Activated T-cell treated with anti-CD3 and anti-CD28 coated beads, Interleukin-2, amount 50 U/mL, for 48 hours (primary cell): ENCODE measurements around the gene C20orf144.
A peak's percentile ranks its signal among the peaks of the same experiment; 100 is the strongest.

Experiments used
- DNase-seq, 2 experiments: peaks; one replicate each; pipeline ENCODE4 v3.0.0-alpha.2; 2020

Gene C20orf144

GRCh38 chr20:33677991-33678702 lies 16.0 kb downstream of the C20orf144 start:
- peak in 1 of 2 experiments; percentile 20 for DNase-seq

DNA sequence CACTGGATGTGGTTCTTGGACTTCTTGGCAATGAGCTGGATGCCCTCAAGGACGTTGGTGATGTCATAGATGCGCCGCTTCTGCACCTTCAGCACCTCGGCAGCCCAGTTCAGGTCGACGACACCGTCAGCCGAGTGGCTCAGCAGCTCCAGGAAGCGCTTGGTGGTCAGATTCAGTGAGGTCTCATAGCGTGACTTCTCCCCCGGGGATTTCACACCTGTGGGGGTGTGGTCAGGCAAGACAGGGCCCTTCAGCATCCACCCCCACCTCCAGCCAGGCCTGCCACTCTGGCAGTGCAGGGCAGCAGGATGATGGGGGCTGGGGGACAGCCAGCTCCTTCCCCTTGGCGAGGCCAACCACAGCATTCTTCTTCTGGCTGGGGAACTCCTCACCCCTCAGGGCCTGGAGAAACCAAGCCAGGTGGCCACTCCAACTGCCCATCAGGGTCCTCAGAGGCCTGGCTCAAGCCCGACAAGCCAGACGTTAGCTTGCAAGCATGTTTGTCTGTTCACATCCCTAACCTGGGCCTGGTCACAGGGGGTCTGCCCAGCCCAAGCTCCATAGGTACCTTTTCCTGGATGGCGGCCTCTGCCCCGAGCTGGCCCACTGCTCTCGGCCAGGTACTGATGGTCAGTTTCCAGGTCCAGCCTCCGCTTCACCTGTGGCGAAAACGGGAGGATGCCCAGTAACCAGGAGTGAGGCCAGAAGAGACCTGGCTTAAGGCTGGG lies 17.8 kb downstream of the C20orf144 start:
- DNase-seq = peak; percentile 65 to 70

- no peak for DNase-seq
These were observed 18.6 kb downstream of the C20orf144 start for GRCh38 chr20:33680686-33681085.

GRCh38 chr20:33681288-33681687 lies 19.2 kb downstream of the C20orf144 start:
- no peak for DNase-seq

- DNase-seq = peak in 1 of 2 experiments; percentile 46
These were observed 19.7 kb downstream of the C20orf144 start for GRCh38 chr20:33681728-33682353.

DNA sequence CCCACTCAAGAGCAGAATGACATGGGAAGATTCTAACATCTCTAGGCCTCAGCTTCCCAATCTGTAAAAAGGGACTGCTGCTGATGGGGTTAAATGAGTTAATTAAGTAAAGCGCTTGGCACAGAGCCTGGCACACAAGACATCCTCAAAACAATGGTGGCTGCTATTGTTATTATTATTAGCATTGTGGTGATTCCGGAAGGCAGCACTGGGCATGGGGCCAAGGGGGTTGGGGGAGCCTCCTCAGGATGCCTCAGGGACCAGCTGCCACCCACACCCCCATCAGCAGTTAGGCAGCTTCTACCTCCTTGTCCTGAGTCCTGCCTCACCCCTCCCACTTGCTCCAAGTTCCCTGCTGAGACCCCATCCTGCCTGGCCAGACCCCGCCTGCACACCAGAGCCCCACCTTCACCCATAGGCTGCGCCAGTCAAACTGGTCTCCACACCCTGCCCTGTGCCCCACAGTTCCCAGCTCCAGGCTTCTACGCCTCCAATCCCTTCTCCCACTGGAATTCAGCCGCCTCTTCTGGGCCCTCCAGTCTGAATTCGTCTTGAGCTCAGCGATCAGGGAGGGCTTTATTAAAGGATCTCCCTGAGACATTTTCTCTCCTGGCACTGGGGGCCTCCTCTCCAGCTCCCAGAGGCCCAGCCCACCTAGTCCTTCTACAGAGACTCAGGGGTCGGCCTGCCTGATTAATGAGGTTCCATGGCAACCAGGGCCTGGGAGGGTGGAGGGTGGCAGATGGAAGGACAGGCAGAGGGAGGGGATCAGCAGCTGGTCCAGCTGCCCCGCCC lies 22.6 kb downstream of the C20orf144 start:
- peak in 1 of 2 experiments; percentile 24 for DNase-seq

GRCh38 chr20:33685328-33686099 lies 23.4 kb downstream of the C20orf144 start:
- peak; percentile 81 to 84 for DNase-seq

DNA sequence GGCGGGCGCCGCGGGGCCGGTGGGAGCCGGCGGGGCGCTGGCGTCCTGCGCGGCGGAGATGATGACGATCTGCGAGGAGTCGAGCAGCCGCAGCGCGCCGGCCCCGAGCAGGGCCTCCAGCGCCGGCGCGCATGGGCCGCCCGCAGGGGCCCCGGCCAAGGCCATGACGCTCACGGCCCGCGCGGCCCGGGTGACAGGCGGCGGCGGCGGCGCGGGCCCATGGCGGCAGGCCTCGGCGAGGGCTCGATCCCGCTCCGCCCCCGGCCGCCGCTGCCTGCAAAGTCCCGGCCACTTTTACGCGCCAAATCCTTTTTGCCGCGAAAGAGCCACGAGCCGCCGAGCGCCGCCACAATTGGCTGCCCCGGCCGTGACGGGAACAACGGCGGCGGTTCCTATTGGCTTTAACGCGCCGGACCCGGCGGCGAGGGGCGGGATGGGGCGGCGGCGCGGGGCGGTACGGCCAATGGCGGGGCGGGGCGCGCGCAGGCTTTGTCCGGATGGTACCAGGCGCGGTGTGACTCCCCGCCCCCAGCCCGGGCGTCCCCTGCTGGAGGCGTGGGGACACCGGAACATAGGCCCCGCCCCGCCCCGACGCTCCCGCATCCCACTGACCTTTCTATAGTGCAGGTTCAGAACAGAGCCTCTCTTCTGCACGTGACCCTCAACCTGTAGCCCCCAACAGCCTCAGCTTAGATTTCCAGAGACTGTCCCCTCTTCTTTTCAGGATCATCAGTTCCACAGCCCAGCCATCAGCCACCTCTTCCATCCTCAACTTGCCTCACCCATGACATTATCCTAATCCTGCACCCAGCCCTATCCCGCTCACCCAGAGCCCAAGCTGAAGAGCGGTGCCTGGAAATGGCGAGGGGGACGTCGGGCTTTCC lies 24.2 kb downstream of the C20orf144 start, which contains the start of gene E2F1:
TSS of gene E2F1 (minus strand) at position 286 of the 884 bp plus-strand sequence. CDS start at position 165, 121 bp downstream.
- peak; percentile 98 to 99 for DNase-seq

DNA sequence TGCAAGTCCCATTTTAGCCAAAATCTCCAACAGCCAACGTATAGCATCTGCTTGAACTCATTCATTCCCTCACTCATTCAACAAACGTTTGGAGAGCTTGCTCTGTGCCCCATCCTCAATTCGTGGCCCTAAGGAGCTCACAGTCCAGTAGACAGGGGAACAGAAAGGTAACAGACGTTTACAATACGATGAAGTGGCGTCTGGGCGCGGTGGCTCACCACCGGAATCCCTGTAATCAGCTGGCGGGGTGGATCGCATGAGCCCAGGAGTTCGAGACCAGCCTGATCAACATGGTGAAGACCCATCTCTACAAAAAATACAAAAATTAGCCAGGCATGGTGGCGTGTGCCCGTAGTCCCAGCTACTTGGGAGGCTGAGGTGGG lies 24.8 kb downstream of the C20orf144 start:
- DNase-seq = no peak

DNA sequence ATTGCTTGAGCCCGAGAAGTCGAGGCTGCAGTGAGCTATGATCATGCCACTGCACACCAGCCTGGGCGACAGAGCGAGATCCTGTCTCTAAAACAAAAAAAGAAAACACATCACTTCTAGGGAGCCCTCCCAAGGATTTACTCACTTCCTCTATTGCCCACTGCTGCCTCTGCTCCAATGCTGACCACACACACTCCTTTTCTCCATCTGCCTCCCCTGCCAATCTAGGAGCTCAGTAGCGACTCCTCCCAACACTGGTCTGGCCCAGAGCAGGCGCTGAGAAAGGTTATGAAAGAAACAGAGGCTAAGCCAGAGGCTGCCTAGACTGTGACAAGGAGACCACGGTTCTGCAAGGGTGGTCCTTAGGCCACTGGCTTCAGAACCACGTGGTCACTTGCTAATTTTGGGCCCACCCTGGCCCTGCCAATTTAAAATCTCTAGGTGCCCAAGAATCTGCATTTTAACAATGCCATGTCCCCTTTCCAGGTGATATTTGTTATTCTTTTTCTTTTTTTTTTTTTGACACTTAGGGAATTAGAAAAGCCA lies 25.3 kb downstream of the C20orf144 start:
- peak in 1 of 2 experiments; percentile 19 for DNase-seq

DNA sequence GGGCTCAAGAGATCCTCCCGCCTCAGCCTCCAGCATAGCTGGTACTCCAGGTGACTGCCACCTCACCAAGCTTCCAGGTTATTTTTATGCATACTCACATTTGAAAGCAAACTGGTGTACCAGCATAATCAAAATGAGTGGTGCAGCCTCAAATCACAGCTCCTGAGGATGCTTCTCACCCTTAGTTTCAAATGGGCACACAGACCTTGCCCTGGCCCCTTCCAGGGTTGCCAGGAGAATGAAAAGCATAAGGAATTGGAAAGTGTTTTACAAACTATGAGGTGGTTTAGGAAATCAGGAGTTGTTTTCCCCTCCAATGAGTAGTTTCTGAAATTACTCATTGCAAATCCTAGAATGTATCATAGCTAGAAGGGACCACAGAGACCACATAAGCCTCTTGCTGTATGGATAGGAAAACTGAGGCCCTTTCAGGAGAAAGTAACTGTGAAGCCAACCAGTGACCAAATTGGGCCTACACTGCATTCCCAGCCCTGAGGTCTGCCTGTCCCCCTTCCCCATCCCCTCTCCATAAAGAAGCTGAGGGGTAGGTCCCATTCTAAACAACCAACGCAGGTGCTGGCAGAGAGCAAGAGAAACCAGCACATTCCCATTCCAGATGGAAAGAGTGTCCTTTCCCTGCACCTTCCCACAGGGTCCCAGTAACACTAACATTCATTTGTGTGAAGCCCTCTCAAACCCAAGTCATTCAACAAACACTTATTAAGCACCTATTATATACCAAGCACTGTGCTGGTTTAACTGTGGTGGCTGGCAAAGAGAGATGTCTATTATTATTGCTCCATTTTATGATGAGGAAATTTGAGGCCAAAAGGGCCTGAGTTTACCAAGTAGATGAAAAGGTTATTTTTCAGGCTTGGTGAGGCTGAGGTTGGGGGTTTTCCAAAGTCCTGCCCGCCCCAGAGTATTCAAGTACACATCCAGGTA lies 26.1 kb downstream of the C20orf144 start:
- DNase-seq = peak in 1 of 2 experiments; percentile 44

DNA sequence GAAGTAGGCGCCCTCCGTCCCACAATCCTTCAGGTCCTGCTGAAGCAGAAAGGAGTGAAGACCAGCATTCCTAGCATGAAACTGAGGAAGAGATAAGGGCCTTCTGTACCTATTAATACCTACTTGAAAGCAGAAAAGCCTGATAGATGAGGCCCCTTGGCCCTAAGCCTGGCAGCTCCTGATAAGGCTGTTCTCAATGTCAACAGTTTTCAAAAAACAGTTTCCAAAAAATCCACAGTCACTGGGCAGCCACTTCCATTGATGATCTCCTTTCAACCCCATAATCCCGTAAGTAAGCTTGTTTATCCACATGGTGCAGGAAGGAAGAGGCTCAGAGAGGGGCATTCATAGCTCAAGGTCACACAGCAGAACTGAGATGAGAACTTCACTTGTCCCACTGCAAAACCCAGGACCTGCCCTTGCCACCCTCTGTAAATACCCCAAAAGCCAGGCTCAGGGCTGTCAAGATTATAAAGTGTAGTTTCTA lies 26.9 kb downstream of the C20orf144 start:
- DNase-seq = no peak

DNA sequence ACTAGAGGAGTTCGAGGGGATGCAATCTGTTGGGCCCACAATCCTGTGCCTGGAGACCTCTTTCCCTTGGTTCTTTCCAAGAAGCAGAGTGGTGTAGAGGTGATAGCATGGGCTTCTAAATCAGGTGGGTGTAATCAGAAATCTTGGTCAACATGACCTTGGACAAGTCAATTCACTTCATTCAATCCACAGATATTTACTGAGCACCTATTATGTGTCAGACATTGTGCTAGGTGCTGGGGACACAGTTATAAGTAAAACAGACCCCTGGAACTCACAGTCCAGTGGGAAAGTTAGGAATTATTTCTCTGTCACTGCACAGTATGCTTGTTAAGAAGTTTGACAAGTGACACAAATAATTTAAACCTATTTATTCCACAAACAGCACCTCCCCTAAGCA lies 27.4 kb downstream of the C20orf144 start:
- DNase-seq = no peak

GRCh38 chr20:33689973-33690372 lies 27.8 kb downstream of the C20orf144 start:
- DNase-seq = peak; percentile 69 to 72

DNA sequence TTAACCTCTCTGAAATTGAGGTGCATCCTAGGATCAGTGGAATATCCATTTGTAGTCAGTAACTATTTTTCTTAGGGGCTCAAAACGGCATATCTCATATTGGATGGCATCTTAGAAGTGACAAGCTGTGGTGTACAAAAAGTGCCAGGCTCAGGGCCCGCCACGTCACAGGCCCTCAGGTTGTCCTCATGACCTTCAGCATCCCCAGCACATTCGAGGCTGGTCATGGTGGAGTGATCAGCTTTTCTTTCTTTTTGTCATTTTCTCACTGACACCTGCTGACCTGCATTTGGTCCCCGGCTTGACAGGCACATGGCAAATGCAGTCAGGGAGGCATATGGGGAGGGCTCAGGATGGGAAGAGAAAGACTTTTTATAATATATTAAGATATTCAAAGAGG lies 31.2 kb downstream of the C20orf144 start:
- DNase-seq = no peak

DNA sequence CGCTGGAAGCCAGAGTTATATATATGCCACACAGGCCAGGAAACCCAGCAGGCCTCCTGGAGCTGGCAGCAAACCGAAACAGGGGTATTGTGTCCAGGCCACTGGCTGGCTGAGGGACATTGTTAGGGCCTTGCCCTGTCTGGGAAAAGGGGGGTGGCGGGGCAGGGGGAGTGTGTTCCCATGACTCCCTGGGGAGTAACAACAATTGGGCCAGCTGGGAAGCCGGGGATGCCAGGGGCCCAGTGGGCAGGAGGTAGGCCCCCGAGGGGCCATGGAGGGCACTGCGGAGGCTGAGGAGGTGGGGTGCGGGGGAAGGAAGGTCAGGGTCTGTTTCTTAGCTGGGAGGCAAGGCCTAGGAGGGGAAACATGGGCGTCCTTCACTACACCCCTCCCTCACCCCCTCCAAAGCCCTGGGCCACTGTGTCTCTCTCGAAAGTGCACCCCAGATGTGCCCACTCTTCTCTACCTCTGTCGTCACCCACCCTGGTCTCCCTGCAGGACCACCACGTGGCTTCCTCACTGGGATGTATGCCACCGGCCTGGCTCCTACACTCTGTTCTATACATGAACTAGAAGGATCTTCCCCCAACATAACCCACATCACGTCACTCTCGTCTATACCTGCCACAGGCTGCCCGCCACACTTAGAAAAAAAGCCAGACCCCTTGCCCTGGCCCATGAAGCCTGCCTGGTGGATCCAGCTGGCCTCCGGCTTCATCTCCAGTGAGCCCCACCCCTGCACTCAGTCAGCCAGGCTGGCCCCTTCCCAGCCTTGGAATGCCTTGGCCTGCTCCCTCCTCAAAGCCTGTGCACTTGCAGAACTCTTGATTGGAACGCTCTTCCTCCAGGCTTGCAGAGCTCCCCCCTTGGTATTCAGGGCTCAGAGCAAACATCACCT lies 31.9 kb downstream of the C20orf144 start:
- no peak for DNase-seq

- DNase-seq = no peak
These were observed 32.5 kb downstream of the C20orf144 start for GRCh38 chr20:33694639-33695012.

GRCh38 chr20:33696448-33696847 lies 34.3 kb downstream of the C20orf144 start:
- DNase-seq = no peak
